Measurements from ENCODE around the gene GLT6D1. TPM values are rescaled to one million over a fixed set of nuclear protein-coding genes. Genes with fewer than 3 reads are reported as not detected.

The GLT6D1 gene
- total RNA-seq, 1 experiment from 2014 or later, result not detected

GRCh38 chr9:135614821-135615665, 24.3 kb downstream of the GLT6D1 start:
- H3K9me3 ChIP-seq (ENCODE audit: insufficient read depth, low read depth), result no peaks in the 10 kb centered on the region
- no peaks in the 10 kb centered on the region for H3F3A ChIP-seq (ENCODE audit: insufficient read depth, low read depth)
- H3K4me1 ChIP-seq (replicated peaks; ENCODE audit: insufficient read depth), result no peaks in the 10 kb centered on the region
- no peak overlapping the region for H3K4me3 ChIP-seq
- intact Hi-C loops (cut with micrococcal nuclease; ENCODE audit: unreplicated experiment), result no loop called here
- no peaks in the 10 kb centered on the region for H3K9me2 ChIP-seq (ENCODE audit: insufficient read depth)
- peaks cover 81% of the 10 kb centered on the region for H3K27me3 ChIP-seq (ENCODE audit: insufficient read depth, low read depth)
- BruUV-seq (replicated peaks), result no TSS peak
- no peaks in the 10 kb centered on the region for H4K20me1 ChIP-seq (ENCODE audit: insufficient read depth)
- DNase-seq, result no peak
- no peaks in the 10 kb centered on the region for H3K79me2 ChIP-seq (ENCODE audit: low read depth)
- TF ChIP-seq CTCF (conservative IDR thresholded peaks at IDR 0.05) (no peak), EZH2 (IDR thresholded peaks at IDR 0.05; ENCODE audit: low read depth) (no peak)
- POLR2A ChIA-PET (ENCODE audit: unreplicated experiment), result no interaction called here
- no peaks in the 10 kb centered on the region for H3K36me3 ChIP-seq (ENCODE audit: low read depth)
- H3K27ac ChIP-seq, result no peak overlapping the region
- H2AFZ ChIP-seq, result no peak overlapping the region
- CTCF ChIA-PET, result no interaction called here
- H3K4me2 ChIP-seq, result no peak overlapping the region

GRCh38 chr9:135613946-135614805, 25.2 kb downstream of the GLT6D1 start:
- H3K79me2 ChIP-seq (ENCODE audit: low read depth), result no peaks in the 10 kb centered on the region
- intact Hi-C loops (cut with micrococcal nuclease; ENCODE audit: unreplicated experiment), result no loop called here
- no peaks in the 10 kb centered on the region for H3K9me2 ChIP-seq (ENCODE audit: insufficient read depth)
- CTCF ChIA-PET, result no interaction called here
- BruUV-seq (replicated peaks), result no TSS peak
- no peaks in the 10 kb centered on the region for H3F3A ChIP-seq (ENCODE audit: insufficient read depth, low read depth)
- no peak for DNase-seq
- H3K9me3 ChIP-seq (ENCODE audit: insufficient read depth, low read depth), result no peaks in the 10 kb centered on the region
- H3K36me3 ChIP-seq (ENCODE audit: low read depth), result no peaks in the 10 kb centered on the region
- POLR2A ChIA-PET (ENCODE audit: unreplicated experiment), result no interaction called here
- no peak overlapping the region for H3K4me3 ChIP-seq
- H3K4me2 ChIP-seq, result no peak overlapping the region
- TF ChIP-seq EZH2 (IDR thresholded peaks at IDR 0.05; ENCODE audit: low read depth) (no peak), CTCF (conservative IDR thresholded peaks at IDR 0.05) (no peak)
- H2AFZ ChIP-seq, result no peak overlapping the region
- peaks cover 86% of the 10 kb centered on the region for H3K27me3 ChIP-seq (ENCODE audit: insufficient read depth, low read depth)
- no peaks in the 10 kb centered on the region for H4K20me1 ChIP-seq (ENCODE audit: insufficient read depth)
- H3K27ac ChIP-seq, result no peak overlapping the region
- H3K4me1 ChIP-seq (replicated peaks; ENCODE audit: insufficient read depth), result no peaks in the 10 kb centered on the region

GRCh38 chr9:135612981-135613910, 26.1 kb downstream of the GLT6D1 start:
- peaks cover 78% of the 10 kb centered on the region for H3K27me3 ChIP-seq (ENCODE audit: insufficient read depth, low read depth)

More at GRCh38 chr9:135612981-135613910, 26.1 kb downstream of the GLT6D1 start:
- no peaks in the 10 kb centered on the region for H3K4me1 ChIP-seq (replicated peaks; ENCODE audit: insufficient read depth)
- TF ChIP-seq EZH2 (IDR thresholded peaks at IDR 0.05; ENCODE audit: low read depth), result no peak
- no peak for TF ChIP-seq CTCF (conservative IDR thresholded peaks at IDR 0.05)
- no peaks in the 10 kb centered on the region for H3F3A ChIP-seq (ENCODE audit: insufficient read depth, low read depth)
- no peaks in the 10 kb centered on the region for H3K9me3 ChIP-seq (ENCODE audit: insufficient read depth, low read depth)
- no peak overlapping the region for H3K4me2 ChIP-seq
- H3K4me3 ChIP-seq, result no peak overlapping the region
- POLR2A ChIA-PET (ENCODE audit: unreplicated experiment), result no interaction called here
- intact Hi-C loops (cut with micrococcal nuclease; ENCODE audit: unreplicated experiment), result no loop called here
- H2AFZ ChIP-seq, result no peak overlapping the region
- CTCF ChIA-PET, result no interaction called here
- no TSS peak for BruUV-seq (replicated peaks)
- H3K79me2 ChIP-seq (ENCODE audit: low read depth), result no peaks in the 10 kb centered on the region
- H3K9me2 ChIP-seq (ENCODE audit: insufficient read depth), result no peaks in the 10 kb centered on the region
- no peaks in the 10 kb centered on the region for H4K20me1 ChIP-seq (ENCODE audit: insufficient read depth)
- no peak for DNase-seq
- H3K36me3 ChIP-seq (ENCODE audit: low read depth), result no peaks in the 10 kb centered on the region
- H3K27ac ChIP-seq, result no peak overlapping the region

All from PC-9 (cell line).